Gastrocnemius medialis (tissue), 4 donors: ENCODE results near the gene KHDRBS1. TPM values are rescaled to one million over a fixed set of nuclear protein-coding genes. Genes with fewer than 3 reads are reported as not detected.

ENCODE experiments used
- ATAC-seq, 2 donors: fragments of 150-250 bp; one replicate each; pipeline ENCODE4 v1.9.1; 2016
- DNase-seq, 2 donors: peaks; one replicate each; pipeline ENCODE4 v3.0.0-alpha.2; 2019
- H3K27ac ChIP-seq, 4 donors: fragments of 200-600 bp; sonication (generic); 1 replicate in 1 of 4; 2 replicates in 3 of 4; pipeline ENCODE4 v1.5.1; 2016 to 2018; ENCODE audit warnings: mild to moderate bottlenecking in 2 of 4, moderate library complexity in 1 of 4
- H3K27me3 ChIP-seq, 3 donors: fragments of 200-600 bp; sonication (generic) in 2 of 3; 1 replicate in 1 of 3; 2 replicates in 2 of 3; pipeline versions ENCODE4 v1.5.1 to v1.6.0; 2016 to 2019; ENCODE audit warnings: mild to moderate bottlenecking in 1 of 3, moderate library complexity in 1 of 3
- H3K36me3 ChIP-seq, 2 donors: fragments of 200-600 bp; sonication (generic) in 1 of 2; one replicate each; pipeline ENCODE4 v1.5.1; 2017 to 2018
- H3K4me1 ChIP-seq, 2 donors: fragments of 200-600 bp; sonication (generic) in 1 of 2; one replicate each; pipeline ENCODE4 v1.5.1; 2016 to 2017; ENCODE audit warnings: mild to moderate bottlenecking in 2 of 2
- H3K4me3 ChIP-seq, 4 donors: fragments of 200-600 bp; sonication (generic) in 3 of 4; 1 replicate in 1 of 4; 2 replicates in 3 of 4; pipeline ENCODE4 v1.5.1; 2016 to 2019; ENCODE audit warnings: mild to moderate bottlenecking in 2 of 4
- H3K9me3 ChIP-seq, 3 donors: fragments of 200-600 bp; sonication (generic) in 2 of 3; 1 replicate in 1 of 3; 2 replicates in 2 of 3; pipeline ENCODE4 v1.5.1; 2016 to 2019
- CTCF ChIP-seq, 5 experiments: fragments of 450-650 bp in 3 of 5; fragments of 200-600 bp in 2 of 5; sonication (generic) in 2 of 5; IDR thresholded peaks in 4 of 5; conservative IDR thresholded peaks in 1 of 5; 1 replicate in 4 of 5; 2 replicates in 1 of 5; pipeline ENCODE4 v1.5.1; 2016 to 2019; ENCODE audit warnings: antibody characterized with exemption in 5 of 5, mild to moderate bottlenecking in 3 of 5, moderate library complexity in 3 of 5
- POLR2A ChIP-seq, 2 donors: fragments of 450-650 bp; IDR thresholded peaks; one replicate each; pipeline ENCODE4 v1.6.1; 2017; ENCODE audit warnings: antibody characterized with exemption in 2 of 2, mild to moderate bottlenecking in 2 of 2, moderate library complexity in 2 of 2
- in situ Hi-C, 4 donors: fragments of 200-750 bp; cut with MboI; loops; one replicate each; pipeline versions ENCODE4 v1.15.0 to v1.8.0; 2017; ENCODE audit warnings: low sequenced_read_pairs in 4 of 4
- intact Hi-C: fragments of 100-400 bp; cut with DNase I; formaldehyde crosslinking; loops from one replicate; pipeline ENCODE4 v1.15.1; 2023; ENCODE audit warnings: low total_unique reads
- total RNA-seq, 4 donors: library from RNA; depleted of rRNA; stranded (reverse); fragments of >200 nt; gene quantifications; one replicate each; pipeline versions ENCODE4 v1.1.0 to v1.2.3, GENCODE V29; 2016

KHDRBS1 gene
- total RNA-seq, 4 donors from 2014 or later = 19.9 to 50.3 (median 34.6) TPM

DNA sequence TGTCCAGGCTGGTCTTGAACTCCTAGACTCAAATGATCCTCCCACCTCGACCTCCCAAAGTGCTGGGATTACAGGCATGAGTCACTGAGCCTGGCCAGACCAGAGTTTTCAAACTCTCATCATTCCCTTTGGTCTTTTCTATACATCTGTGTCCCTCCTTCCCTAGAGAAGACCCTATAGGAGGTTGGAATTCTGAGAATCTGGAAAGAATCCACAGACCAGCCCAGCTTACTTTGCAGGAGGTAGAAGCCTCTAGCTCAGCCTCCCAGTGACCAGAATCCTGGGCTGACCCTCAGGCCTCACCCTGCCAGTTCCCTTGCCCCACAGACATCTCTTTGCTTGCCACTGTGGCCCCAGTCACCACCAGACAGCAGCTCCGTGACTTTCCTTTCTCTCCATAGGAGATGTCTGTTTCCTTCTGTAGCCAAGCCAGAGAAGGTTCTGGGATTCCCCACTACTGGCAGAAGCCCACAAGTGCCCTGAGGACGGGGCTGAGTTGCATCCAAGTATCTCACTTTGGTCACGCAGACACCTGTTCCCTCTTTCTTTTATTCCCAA lies 34.7 kb upstream of the KHDRBS1 start:
- Histone ChIP-seq H3K4me3 (no peak overlapping the region), H3K9me3 (no peaks in the 10 kb centered on the region), H3K27ac (no peak overlapping the region), H3K4me1 (no peaks in the 10 kb centered on the region), H3K36me3 (no peaks in the 10 kb centered on the region), H3K27me3 (no peaks in the 10 kb centered on the region)
- in situ Hi-C loops (no loop called here), intact Hi-C loops (no loop called here)
- ATAC-seq (no peak), DNase-seq (no peak)
- TF ChIP-seq CTCF (IDR thresholded peaks at IDR 0.05 in 4 of 5, conservative IDR thresholded peaks at IDR 0.05 in 1 of 5) (no peak), POLR2A (IDR thresholded peaks at IDR 0.05) (no peak)

DNA sequence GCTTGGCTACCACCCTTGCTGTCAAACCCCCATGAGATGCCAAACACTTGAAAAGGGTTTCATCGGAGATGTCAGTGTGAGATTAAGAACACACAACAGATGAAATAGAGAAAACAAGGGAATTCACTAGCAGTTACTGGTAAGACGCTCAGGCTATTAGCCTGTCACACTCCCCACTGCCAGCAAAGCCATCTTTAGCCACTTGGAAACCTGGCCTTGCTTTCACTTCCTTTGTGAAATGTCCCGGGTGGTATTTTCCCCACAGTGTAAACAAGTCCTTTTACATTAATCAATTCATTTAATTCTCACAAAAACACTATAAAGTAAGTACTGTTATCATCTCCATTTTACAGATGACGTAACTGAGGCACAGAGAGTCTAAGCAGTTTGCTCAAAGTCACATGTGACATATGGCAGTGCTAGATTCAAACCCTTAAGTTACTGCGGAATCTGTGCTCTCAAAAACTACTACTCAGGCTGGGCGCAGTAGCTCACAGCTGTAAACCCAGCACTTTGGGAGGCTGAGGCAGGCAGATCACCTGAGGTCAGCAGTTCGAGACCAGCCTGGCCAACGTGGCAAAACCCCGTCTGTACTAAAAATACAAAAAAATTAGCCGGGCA lies 32.7 kb upstream of the KHDRBS1 start:
- intact Hi-C loops (no loop called here), in situ Hi-C loops (loop anchor here in 1 of 4 donors (10.0 kb wide), 1 partner anchor 176 kb away; no protein-coding TSS in a partner anchor)
- Histone ChIP-seq H3K27me3 (no peaks in the 10 kb centered on the region), H3K9me3 (no peaks in the 10 kb centered on the region), H3K27ac (no peak overlapping the region), H3K36me3 (no peaks in the 10 kb centered on the region), H3K4me3 (no peak overlapping the region), H3K4me1 (no peaks in the 10 kb centered on the region)
- TF ChIP-seq POLR2A (IDR thresholded peaks at IDR 0.05) (no peak), CTCF (IDR thresholded peaks at IDR 0.05 in 4 of 5, conservative IDR thresholded peaks at IDR 0.05 in 1 of 5) (no peak)
- no peak for DNase-seq
- ATAC-seq = no peak

DNA sequence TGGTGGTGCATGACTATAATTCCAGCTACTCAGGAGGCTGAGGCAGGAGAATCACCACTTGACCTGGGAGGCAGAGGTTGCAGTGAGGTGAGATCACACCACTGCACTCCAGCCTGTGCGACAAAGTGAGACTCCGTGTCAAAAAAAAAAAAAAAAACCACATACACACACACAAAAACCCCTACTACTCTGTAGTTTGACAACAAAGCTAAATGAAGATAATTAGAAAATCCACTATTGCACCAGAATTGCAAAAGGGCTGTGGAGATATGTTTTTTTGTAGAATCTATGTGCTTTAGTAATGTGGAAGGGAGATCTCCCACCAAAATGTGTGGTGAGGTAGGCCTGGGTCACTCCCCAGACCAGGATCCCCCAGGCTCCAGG lies 32.2 kb upstream of the KHDRBS1 start:
- Histone ChIP-seq H3K9me3 (no peaks in the 10 kb centered on the region), H3K36me3 (no peaks in the 10 kb centered on the region), H3K27me3 (no peaks in the 10 kb centered on the region), H3K4me1 (no peaks in the 10 kb centered on the region), H3K27ac (no peak overlapping the region), H3K4me3 (no peak overlapping the region)
- ATAC-seq (no peak), DNase-seq (no peak)
- in situ Hi-C loops = loop anchor here in 1 of 4 donors (10.0 kb wide), 1 partner anchor 177 kb away; no protein-coding TSS in a partner anchor
- no peak for TF ChIP-seq CTCF (IDR thresholded peaks at IDR 0.05 in 4 of 5, conservative IDR thresholded peaks at IDR 0.05 in 1 of 5)
- intact Hi-C loops = no loop called here

GRCh38 chr1:31981972-31982371 lies 31.7 kb upstream of the KHDRBS1 start:
- DNase-seq (no peak), ATAC-seq (no peak)
- Histone ChIP-seq H3K36me3 (no peaks in the 10 kb centered on the region), H3K4me1 (no peaks in the 10 kb centered on the region), H3K9me3 (no peaks in the 10 kb centered on the region), H3K27ac (no peak overlapping the region), H3K4me3 (no peak overlapping the region), H3K27me3 (no peaks in the 10 kb centered on the region)
- TF ChIP-seq CTCF (IDR thresholded peaks at IDR 0.05 in 4 of 5, conservative IDR thresholded peaks at IDR 0.05 in 1 of 5) = no peak
- TF ChIP-seq POLR2A (IDR thresholded peaks at IDR 0.05) = no peak
- in situ Hi-C loops (loop anchor here in 1 of 4 donors (10.0 kb wide), 1 partner anchor 177 kb away; no protein-coding TSS in a partner anchor), intact Hi-C loops (no loop called here)
